ENCODE measurements around the gene AFAP1.

The AFAP1 gene

DNA sequence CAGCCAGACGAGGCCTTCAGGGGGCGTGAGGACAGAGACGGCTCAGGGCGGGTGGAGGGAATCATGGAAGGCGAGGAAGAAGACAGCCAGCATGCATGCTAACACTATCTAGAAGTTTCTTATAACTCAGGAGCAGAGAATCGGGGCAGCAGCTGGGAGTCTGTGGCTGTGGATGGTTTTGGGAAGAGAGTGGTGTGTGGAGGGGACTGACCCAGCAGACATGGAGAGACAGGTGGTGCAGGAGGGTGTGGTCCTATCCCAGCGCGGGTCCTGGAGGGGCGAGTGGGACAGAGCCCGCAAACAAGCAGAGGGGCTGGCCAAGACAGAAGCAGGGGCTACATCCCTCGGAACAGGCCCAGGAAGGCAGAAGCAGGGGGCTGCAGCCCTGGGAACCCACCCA, 192.1 kb downstream of the AFAP1 start:
- in situ Hi-C loops (cut with HindIII; ENCODE audit: low sequenced_read_pairs) = no loop called here

DNA sequence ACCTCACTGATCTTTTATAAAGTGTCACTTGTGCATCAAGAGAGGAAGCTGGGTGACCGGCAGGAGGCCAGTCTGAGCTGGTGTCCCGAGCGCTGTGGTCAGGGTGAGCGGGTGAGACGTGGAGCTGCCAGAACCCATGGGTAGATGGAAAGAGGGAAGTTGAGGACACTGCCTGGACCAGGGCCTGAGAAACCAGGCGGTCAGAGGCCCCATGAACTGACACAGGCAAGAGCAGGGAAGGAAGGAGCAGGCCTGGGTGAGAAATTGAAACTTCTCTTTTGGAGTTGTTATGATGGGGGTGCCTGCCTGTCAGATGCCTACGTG, 192.6 kb downstream of the AFAP1 start:
- in situ Hi-C loops (cut with HindIII; ENCODE audit: low sequenced_read_pairs) = no loop called here

DNA sequence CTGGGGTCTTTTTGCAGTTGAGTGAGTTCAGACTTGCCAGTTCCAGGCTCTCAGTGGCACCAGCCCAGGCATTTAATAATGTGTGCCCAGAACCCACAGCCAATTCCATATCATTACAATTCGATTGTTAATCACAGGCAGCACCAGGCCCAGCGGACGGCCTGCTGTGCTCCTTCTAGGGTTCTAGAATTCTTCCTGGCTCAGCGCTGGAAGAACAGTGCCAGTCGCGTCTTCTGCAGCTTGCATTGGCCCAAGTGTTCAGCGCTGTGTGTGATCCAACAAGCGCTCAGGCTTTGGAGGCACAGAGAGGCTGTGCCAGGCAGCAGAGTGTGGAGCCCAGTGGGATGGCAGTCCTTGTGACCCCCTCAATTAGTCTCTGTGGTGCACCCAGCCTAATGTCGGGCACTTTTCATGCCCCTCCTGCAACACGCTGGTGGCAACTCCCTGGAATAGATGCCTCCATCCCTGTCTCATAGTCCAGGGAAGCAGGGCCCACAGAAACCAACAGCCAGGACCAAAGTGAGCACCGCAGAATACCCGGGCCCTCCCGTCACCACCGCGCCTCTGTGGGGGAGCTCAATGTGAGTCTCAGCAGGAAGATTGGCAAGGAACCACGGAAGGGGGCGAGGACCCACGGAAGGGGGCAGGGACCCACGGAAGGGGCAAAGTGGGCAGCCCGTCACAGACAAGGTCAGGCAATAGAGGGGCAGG, 193.2 kb downstream of the AFAP1 start:
- in situ Hi-C loops (cut with HindIII; ENCODE audit: low sequenced_read_pairs) = no loop called here

DNA sequence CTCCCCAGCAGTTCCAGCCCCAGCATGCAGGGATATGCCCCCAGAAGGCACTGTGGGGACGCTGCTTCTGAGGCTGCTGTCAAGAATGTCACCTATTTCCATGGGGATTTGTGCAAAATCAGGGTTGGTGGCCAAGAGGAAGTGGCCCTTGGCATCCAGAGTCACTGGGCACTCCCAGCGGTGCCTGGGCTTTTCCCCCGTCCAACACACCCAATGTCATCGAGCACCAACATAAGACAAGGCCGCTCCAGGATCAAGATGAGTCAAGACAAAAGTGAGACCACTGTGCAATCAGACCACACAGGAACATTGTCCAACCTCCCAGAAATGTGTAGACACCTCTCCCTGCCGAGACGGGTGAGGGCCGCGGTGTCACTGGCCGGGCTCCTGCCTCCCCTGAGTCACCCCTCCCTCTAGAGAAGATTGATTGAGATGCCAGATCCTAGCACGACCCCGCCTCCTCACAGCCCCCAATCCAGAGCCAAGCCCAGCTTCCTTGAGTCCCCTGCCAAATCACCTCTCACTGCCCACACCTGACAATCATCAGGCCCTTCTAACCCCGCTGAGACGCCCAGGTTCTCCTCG, 194.3 kb downstream of the AFAP1 start:
- in situ Hi-C loops (cut with HindIII; ENCODE audit: low sequenced_read_pairs) = no loop called here

DNA sequence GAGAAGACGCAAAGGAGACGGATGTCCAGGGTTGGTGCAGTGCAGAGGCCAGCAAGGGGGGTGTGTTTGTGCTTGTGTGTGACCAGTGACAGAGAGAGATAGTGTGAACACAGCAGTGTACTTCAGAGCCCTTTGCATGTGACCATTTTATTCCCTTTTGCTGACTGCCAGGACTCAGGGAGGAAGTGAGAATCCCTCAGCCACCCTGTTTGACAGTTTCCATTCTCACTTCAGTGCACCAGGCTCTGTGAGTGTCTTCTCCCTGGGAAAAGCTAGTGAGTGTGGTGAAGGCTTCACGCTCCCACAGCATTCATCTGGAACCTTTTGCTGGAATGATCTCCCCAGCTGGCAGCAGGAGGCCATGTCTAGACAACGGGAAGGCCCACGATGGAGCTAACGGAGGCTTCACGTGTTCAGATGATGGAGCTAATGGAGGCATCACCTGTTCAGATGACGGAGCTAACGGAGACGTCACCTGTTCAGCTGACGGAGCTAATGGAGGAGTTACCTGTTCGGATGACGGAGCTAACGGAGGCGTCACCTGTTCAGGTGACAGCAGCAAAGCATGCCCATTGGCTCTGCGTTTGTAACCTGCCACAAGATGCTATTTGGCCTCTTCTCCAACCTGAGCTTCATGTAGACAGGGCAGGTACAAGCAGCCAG, 195.4 kb downstream of the AFAP1 start:
- in situ Hi-C loops (cut with HindIII; ENCODE audit: low sequenced_read_pairs) = no loop called here

DNA sequence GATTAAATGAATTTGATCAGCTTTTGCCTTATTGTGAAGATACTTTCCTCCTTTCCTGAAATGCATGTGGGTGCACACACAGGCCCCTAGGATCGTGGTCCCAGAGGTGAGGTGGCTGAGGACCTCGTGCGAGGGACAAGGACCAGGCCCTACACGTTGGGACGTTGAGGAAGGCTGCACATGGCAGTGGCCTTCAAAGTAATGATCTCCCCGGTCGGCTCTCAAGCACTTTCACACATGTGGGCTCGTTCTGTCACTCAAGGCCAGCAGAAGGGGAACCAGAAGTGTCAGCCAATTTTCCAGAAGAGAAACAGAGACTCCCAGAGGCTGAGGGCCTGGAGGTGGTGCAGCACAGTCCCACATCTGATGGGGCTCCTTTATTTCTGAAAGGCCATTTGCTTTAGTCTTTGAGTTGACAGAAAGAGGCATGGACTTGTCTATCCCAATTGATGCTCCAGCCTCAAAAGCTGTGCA, 196.8 kb downstream of the AFAP1 start:
- in situ Hi-C loops (cut with HindIII; ENCODE audit: low sequenced_read_pairs) = no loop called here

DNA sequence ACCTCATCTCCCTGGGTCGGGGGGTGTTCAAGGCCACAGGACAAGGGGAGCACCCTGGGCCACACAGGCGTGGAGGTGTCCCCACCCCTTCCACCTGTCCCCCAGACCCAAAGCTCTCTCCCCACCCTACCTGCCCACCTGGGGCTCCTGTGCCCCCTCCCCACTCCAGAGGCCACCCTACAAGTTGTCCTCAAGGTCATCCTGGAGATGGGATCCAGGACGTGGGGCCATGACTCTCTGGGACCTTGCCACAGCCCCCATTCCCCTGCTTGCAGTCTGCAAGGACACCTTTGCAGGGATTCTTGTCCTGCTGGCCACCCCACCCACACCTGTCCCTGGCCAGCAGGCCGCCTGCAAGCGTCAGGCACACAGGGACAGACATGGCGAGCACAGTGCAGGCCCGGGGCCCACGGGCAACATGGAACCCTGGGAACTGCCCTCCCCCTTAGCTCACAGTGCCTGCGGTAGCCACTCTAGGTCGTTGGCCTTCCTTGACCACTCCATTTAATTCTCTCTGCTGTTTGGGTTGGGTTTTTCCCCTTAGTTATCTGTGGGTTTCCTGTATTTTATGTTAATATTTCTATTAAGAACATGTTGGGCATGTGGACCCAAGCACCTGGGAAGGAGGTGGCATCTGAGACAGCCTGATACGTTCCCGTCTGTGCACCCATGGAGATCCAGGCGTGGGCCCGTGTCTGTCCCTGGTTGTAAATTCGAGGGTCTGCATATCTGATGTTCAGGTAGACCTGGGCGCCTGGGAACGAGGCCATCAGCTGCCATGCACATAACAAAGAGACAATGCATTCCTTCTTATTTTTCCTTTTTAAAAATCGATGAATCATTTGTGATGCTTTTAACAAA, 197.5 kb downstream of the AFAP1 start:
- in situ Hi-C loops (cut with HindIII; ENCODE audit: low sequenced_read_pairs) = no loop called here

DNA sequence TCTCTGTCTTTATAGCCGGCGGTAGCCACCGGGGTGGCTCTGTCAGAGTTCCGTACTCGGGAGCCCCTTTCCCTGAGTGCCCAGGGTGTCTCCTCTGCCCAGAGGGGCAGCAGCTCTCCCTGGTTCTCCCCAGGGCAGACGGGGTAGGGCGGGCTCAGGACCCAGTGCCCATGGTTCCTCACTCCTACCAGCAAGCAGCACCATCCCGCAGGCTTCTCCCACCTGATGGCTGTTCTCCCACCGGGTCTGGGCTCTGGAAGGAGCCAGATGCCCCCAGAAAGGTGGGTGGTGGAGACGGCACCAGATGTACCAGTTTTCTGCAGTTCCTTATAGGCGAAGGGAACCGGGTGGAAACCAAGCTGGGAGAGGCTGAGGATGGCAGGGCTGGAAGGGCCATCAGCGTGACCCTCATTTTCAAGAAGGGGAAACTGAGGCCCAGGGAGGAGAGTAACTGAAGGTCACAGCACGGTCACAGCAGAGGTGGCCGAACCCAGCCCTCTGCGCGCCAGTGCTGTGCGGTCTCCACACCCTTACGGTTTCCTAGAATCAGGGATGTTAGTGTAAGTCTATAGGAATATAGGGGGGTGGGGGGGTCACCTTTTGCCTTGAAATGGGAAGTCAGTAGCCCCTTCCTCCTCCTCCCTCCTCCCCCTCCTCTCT, 198.7 kb downstream of the AFAP1 start:
- in situ Hi-C loops (cut with HindIII; ENCODE audit: low sequenced_read_pairs) = no loop called here

DNA sequence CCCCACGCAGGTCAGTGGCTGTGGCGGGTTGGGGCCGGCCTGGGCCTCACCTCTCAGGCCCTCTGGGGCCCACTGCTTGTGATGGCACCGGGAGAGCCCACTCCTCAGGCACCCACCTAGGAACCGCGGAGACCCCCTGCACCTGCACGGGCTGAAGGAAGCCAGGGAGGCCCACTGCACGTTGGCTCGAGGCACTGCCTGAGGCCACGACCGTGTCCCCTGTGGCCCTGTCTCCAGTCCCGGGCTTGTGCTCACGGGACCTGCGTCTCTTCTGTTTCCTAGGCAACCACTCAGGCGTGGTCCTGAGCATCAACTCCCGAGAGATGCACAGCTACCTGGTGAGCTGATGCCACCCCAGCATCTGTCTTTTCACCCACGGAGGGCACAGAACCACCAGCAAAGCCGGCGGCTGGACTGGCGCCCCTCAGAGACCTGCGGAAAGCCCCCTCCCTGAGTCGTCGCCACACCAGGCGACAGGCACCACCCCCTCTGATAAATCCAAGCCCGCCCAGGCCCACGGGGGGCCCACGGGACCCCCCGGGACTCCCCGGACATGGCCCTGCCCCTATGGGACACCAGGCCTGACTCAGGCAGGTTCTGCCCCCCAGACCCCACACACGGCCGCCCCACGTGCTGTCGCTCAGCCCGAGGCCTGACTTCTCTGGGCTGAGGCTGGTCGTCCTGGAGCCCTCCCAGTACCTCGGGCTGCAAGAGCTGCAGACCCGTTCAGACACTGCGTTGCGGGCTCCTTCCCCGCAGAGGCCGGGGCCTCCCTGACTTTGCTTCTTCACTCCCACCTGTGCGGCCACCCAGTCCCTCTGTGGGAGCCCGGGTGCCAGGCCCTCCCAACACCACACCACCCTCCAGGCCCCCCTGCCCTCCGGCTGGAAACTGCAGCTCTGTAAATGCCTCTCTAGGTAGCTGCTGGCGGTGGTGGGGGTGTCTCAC, 199.5 kb downstream of the AFAP1 start:
- in situ Hi-C loops (cut with HindIII; ENCODE audit: low sequenced_read_pairs) = no loop called here

DNA sequence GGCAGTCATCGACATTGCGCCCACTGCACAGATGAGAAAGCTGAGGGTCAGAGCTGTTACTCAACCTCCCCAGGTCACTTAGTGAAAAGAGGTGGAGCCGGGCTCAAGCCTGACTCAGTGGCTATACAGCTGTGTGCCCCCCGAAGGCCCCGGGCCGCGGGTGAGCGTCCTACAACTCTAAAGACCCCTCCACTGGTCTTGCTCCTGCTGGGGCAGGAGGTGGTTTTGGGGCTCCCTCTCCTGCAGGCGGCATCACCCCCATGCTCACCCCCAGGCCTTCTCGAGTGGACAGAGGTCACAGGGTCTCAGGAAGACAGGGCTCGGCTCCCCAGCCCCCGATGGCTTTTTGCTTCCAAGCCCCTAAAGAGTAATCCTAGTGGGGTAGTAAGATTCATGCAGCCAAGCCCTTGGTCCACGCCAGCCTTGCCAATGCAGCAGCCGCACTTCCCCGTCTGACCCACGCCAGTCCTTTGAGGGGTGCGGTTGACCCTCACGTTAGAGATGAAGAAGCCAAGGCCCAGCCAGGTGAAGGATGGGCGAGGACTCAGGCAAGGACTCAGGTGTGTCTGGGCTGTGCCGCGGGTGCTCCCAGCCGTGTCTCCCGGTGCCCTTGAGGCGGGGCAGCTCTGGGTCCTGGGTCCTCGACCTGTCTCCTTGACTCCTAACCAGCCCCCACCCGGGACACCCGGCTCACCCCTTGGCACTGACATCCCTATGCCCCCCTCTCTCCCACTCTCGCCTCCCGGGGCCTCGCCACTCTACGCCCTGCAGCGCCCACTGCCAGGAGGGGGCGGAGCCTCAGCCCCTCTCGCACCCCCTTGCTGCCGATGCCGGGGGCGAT, 200.4 kb downstream of the AFAP1 start:
- in situ Hi-C loops (cut with HindIII; ENCODE audit: low sequenced_read_pairs) = no loop called here

DNA sequence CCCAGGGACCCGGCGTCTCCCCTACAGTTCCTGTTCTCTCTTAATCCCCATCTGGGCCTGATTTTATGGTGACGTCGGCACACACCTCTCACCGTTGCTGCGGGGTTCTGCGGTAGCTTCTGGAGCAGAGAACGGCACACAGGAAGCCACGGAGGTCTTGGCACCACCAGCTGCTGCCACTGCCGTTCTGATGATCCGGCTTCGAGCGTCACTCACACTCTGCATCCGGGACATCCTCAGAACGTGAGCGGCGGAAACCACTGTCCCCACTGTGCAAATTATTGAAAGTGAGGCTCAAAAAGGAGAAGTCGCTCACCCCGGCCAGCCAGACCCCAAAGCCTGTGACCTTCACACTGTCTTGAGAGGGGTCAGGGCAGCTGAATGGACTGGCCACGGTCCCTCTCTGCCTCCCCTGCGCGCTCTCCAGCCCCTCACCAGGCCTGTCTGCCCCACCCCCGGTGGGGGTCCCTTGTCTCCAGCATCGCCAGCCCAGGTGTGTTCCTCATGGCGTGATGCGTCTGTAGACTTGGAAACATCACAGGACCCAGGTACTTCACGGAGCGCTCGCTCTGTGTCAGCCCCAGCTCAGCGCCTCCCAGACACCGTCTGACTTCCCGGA, 201.1 kb downstream of the AFAP1 start:
- in situ Hi-C loops (cut with HindIII; ENCODE audit: low sequenced_read_pairs) = no loop called here

DNA sequence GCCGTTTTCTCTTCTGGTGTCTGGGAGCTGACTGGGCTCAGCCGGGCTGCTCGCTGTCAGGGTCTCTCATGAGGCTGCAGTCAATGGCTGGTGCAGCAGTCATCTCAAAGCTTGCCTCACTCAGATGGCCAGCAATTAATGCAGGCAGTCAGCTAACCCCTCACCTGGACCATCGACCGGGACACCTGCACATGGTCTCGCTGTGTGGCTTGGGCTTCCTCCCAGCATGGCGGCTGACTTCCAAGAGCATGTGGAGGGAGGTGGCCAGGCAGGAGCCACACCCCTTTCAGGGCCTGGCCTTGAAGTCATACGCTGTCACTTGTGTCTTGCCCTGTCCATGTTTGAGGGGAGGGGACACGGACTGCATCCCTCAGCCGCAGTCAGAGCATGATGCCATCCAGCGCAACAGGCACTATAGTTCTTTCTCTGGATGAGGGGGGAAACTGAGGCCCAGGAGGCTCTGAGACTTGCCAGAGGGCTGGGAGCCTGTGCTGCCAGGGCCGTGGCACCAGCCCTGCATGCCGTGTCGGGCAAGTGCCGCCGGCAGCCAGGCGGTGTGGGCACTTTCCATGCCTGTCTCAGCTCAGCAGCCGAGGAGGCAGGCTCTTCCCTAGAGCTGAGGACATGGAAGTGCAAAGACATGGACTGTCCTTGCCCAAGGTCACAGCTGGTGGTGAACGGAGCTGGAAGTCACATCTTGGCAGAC, 201.8 kb downstream of the AFAP1 start:
- in situ Hi-C loops (cut with HindIII; ENCODE audit: low sequenced_read_pairs) = no loop called here

DNA sequence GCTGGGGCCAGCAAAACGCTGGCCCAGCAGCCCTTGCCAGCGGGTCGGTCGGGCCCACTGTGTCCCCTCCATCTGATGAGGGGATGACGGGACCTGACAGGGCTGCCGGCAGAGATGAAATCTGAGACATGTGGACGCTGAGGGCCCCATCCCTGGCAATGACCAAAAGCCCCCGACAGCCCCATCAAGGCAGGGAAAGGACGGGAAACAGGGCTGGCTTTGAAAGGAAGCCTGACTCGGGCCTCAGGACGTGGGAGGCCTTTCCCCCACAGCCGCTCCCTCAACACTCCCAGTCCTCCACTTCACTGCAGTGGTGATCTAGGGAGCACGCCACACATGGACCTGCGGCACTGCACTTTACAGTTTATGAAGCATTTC, 202.4 kb downstream of the AFAP1 start:
- in situ Hi-C loops (cut with HindIII; ENCODE audit: low sequenced_read_pairs) = no loop called here

DNA sequence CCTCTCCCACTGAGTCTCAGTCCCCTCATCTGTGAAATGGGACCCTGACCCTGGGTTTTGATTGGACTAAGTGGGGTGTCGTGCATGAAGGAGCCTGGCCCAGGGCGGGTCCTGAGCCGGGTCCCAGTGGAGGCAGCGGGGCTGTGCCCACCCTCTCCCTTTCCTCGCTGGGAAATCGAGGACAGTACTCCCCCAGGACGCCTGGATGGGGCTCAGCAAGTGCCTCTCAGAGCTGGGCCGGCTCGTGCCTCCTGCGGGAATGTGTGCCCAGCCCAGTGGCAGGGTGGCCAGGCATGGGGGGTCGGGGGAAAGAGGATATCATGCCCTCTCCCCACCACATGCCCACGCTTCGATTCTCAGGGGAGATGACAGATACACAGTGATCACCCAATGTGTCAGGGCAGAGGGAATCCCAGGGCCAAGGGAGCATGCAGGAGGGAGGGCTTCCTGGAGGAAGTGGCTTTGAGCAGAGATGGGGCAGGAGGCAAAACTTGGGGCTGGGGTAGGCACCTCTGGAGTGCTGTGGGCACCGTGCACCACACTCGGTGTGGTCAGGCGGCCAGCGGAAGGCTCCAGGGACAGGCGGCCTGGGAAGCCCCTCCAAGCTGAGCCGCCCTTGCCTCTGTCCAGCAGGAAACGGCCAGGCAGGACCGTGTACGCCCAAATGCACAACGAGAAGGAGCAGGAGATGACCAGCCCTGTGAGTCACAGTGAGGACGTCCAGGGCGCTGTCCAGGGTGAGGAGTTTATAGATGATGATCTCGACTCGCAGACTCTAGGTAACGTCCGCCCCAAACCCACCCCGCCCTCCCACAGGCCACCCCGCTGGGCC, 203.0 kb downstream of the AFAP1 start:
- in situ Hi-C loops (cut with HindIII; ENCODE audit: low sequenced_read_pairs) = no loop called here

DNA sequence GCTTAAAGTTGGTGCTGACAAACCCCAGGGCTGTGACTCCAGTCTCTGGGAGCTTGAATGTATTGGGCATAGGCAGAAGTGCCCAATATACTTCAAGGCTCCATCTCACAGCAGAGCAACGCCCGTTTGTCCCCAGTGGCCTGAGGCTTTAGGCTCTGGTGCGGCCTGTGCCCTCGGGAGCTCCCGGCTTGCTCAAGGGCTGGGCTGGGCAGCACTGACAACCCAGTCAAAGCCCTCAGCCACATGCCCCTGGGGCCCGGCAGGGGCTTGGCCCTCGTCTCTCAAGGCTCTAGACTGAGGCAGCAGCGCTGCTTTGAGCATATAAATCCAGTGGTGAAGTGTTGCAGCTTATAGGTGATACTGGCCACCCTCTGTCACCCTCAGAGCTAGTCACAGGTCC, 203.7 kb downstream of the AFAP1 start:
- in situ Hi-C loops (cut with HindIII; ENCODE audit: low sequenced_read_pairs) = no loop called here

DNA sequence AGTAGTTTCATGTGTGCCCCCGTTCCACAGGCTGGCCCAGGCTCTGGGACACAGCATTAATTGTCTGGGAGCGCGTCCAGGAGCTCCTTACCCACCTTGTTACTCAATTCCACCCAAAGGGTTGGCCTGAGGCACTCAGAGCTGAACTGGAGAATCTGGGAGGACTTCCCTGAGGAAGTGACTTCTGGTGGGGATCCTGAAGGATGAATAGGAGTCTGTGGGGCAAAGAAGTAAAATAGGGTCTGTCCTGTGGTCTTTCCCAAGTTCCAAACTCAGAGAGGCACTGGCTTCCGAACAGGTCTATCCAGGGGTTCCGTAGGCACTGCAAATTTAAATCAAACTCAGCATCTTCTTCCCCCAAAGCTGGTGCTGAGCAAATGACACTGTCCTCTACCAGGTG, 204.3 kb downstream of the AFAP1 start:
- in situ Hi-C loops (cut with HindIII; ENCODE audit: low sequenced_read_pairs) = no loop called here

DNA sequence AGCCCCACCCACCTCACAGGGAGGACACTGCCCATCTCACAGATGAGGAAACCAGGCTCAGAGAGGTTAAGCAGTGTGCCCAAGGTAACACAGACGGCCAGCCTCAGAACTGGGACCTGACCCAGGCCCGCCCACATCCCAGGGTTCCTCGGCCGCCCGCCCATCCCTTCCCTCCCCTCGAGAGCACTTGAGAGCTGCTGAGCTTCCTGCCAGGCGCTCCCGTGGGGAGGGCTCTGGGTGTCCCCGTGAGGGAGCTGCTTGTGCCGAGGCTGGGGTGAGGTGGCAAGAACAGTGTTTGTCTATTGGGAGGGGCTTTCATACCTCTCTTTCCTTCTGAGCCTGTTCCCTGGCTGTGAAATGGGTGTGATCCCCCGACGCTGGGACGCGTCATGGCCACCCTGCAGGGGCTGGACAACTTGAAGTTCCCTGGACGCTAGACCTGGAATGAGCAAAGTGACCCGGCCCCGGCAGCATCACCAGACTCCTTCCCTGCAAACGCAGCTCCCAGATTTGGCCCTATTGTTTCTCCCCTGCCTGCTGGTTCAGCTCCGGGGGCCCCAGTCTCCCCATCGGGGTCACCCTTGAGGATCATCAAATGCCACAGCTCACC, 204.9 kb downstream of the AFAP1 start:
- in situ Hi-C loops (cut with HindIII; ENCODE audit: low sequenced_read_pairs) = no loop called here
